GM19467 (cell line): ENCODE results near the gene MDN1.
A peak's percentile ranks its signal among the peaks of the same experiment; 100 is the strongest.
"Not testable (repeated sequence)": the region's sequence is repeated elsewhere in the genome, so short reads cannot be mapped to it uniquely, and the experiment has no call there.

ENCODE experiments used
- ATAC-seq: cut with Tn5 transposase; IDR thresholded peaks from one replicate; pipeline ENCODE4 v1.9.1; 2021; ENCODE audit warnings: mild to moderate bottlenecking, moderate library complexity; ENCODE audit not compliant: unreplicated experiment

The MDN1 gene

GRCh38 chr6:89826029-89826528 lies 6.5 kb upstream of the MDN1 start:
- no peak for ATAC-seq

DNA sequence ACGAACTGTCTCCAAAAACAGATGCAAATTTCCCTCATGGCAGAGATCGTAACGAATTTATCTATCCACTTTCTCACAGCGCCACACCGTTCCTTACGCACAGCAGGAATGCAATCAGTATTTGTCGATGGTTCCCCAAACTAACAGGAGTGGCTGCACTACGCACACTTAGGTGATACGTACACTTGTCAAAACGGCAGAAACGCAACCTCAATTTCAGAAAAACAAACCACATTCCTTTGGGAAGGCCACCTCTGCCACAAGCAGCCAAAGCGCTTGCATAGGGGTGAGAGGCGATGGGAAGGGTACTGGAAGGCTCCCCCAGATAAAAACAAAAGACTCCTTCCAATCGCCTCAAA lies 638 bp downstream of the MDN1 start:
- ATAC-seq, result peak; percentile 21

DNA sequence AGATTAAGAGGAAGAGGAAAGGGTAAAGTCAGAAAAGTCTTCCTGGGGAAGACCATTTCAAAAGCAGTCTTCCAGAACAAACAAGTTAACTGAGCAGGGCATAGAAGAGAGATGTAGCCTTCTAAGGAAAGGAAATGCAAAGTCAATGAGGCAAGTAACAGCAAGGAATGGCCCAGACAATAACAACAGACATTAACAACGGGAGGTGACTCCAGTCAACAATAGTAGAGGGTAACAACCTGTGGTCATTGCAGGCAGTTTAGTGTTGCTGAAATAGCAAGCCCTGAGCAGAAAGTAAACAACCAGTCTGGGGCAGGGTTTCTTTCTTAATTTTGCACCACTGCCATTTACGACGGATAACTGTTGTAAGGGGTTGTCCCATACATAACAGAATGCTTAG lies 2.1 kb downstream of the MDN1 start:
- ATAC-seq, result no peak

GRCh38 chr6:89813422-89813821 lies 6.2 kb downstream of the MDN1 start:
- ATAC-seq, result not testable (repeated sequence)

- no peak for ATAC-seq
These were observed 12.0 kb downstream of the MDN1 start for GRCh38 chr6:89807581-89807980.

DNA sequence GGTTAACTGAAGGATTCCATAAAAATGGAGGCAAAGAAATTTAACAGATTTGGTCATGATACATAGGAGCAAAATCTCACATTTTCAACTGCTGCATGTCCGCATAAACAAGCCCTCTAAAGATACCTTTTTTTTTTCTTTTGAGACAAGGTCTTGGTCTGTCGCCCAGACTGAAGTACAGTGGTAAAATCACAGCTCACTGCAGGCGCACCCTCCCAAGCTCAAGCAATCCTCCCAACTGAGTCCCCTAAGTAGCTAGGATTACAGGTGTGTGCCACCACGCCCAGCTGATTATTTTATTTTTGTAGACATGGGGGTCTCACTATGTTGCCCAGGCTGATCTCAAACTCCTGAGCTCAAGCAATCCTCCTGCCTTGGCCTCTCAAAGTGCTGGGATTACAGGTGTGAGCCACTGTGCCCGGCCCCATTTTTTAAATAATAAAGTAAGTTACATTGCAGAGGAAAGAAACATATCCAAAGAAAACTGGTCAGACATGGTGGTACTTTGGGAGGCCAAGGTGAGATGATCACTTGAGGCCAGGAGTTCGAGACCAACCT lies 13.7 kb downstream of the MDN1 start:
- ATAC-seq, result no peak

- no peak for ATAC-seq
These were observed 16.3 kb downstream of the MDN1 start for GRCh38 chr6:89803271-89803670.

DNA sequence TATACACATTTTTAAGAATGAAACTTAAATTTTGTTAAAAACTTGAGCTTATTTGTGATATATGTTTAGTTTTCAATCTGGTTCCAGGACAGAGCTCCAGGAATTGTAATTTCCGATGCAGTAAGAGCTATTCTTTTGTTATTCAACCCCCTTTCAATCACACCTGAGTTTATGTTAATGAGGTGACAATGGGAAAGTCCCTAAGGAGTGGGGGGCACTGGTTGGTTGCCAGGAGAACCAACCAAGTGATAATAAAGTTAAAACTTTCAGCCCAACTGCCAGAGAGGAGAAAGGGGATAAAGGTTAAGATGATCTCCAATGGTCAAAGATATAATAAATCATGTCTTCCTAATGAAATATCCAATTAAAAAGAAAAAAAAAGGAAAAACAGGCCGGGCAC lies 19.8 kb downstream of the MDN1 start:
- ATAC-seq, result no peak

DNA sequence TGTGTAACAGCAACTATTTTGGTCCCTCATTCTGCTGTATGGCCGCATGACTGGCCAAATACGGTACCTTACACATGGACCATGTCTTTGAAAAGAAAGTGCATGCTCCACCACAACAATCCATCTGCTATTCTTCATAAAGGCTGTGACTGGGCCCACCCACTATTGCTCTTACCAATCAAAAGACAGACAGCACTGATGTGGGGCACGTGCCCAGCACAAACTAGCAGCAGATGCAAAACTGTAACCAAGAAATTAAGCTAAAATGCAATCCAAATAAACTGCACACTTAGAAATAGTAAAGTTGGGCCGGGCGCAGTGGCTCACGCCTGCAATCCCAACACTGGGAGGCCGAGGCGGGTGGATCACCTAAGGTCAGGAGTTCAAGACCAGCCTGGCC lies 20.5 kb downstream of the MDN1 start:
- no peak for ATAC-seq

- no peak for ATAC-seq
These were observed 22.3 kb downstream of the MDN1 start for GRCh38 chr6:89797317-89797716.

DNA sequence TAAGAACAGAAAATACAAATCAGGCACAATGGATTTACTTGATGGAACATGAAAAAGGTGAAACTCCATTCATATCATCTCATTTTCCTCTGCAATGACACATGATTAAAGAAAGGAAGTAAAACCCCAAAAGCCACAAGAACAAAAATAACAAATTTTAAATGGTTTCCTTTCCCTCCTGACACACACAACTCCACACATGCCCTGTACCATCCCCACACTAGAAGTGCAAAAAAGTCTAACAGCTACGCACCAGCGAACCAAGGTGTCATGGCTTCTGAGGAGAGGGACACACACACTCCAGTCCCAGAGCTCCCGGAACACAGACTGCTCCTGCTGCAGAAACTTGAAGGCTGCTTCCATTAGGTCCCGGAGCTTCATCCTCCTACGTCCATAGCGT lies 25.3 kb downstream of the MDN1 start:
- no peak for ATAC-seq

DNA sequence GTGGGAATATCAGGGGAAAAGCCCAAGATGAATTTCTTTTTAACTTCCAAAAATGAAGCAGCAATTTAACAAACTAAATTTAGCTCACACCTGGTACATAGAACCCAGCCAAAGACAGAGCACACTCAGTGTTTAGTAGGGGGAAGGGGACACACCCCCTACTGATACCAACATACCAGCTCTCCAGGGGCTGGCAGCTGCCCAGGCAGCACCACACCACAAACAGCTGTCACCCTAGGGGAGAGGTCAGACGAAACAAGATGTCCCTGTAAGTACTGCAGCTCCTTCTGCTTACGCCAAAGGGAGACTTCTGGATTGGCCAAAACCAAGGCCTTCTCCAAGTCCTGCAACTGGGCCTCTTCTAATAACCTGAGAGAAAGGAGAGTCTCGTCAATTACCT lies 26.0 kb downstream of the MDN1 start:
- ATAC-seq, result no peak

DNA sequence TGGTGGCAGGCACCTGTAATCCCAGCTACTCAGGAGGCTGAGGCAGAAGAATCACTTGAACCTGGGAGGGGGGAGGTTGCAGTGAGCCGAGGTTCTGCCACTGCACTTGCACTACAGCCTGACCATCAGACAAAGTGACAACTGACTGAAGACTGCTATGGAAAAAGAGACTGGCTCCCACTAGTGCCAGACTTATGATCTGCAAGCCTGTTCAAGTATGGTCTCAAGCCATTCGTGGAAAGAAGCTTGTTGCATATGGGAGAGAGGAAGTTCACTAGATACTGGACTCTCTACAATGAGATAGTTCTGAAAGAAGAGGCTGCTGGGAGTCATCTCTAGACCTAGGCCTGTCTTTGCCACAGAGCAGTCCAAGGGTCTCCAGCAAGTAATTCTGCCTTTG lies 26.7 kb downstream of the MDN1 start:
- ATAC-seq, result no peak

GRCh38 chr6:89790403-89790802 lies 29.2 kb downstream of the MDN1 start:
- ATAC-seq, result no peak

GRCh38 chr6:89789980-89790379 lies 29.6 kb downstream of the MDN1 start:
- no peak for ATAC-seq

GRCh38 chr6:89787660-89788328 lies 31.8 kb downstream of the MDN1 start:
- ATAC-seq, result no peak

DNA sequence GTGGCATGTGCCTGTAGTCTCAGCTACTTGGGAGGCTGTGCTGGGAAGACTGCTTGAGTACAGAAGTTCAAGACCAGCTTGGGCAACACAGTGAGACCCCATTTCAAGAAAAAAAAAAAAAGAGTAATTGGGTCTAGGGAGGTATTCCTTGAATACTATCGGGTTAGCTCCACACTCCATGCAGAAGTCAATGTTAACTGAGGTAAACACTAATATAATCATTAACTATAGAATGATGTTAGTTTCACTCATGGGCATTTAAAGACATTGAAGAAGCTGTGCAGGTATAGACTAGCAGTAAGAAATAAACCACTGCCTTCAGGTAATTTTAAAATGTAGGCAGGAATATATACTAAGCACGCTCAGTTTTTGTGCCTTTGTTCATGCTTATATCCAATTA lies 32.6 kb downstream of the MDN1 start:
- no peak for ATAC-seq

DNA sequence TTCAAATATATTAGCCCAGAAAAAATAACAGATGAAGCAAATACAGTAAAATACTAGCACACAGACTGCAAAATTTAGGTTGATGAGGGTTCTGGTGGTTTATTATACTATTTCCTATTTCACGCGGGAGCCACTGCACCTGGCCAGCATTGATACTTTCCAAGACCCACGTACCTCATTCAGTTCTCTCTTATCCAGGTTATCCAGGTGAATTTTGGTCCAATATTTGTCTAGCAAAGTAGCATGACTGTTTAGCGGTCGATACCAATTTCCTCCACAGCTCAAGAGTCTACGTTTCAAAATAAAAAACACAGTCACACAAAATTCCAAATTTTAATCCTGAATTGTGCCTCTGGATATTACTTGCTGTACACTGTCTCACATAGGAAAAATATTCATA lies 34.8 kb downstream of the MDN1 start:
- no peak for ATAC-seq

DNA sequence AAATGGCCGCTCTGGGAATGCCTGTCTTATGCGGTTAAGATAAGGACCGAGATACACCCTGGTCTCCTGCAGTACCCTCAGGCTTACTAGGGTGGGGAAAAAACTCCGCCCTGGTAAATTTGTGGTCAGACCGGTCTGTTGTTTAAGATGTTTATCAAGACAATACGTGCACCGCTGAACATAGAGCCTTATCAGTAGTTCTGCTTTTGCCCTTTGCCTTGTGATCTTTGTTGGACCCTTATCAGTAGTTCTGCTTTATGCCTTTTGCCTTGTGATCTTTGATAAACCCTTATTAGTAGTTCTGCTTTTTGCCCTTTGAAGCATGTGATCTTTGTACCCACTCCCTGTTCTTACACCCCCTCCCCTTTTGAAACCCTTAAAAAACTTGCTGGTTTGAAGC lies 36.3 kb downstream of the MDN1 start:
- ATAC-seq, result not testable (repeated sequence)

DNA sequence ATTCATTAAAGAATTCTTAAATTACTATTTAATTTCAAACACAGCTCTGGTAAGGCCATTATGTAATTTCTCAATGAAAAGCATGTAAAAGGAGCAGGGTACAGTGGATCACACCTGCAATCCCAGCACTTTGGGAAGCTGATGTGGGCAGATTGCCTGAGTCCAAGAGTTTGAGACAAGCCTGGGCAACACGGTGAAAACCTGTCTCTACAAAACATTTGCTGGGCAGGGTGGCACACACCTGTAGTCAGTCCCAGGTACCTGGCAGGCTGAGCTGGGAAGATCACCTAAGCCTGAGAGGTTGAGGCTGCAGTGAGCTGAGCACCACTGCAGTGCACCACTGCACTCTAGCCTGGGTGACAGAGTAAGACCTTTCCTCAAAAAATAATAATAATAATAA lies 37.4 kb downstream of the MDN1 start:
- no peak for ATAC-seq

- no peak for ATAC-seq
These were observed 38.2 kb downstream of the MDN1 start for GRCh38 chr6:89781070-89782034.

DNA sequence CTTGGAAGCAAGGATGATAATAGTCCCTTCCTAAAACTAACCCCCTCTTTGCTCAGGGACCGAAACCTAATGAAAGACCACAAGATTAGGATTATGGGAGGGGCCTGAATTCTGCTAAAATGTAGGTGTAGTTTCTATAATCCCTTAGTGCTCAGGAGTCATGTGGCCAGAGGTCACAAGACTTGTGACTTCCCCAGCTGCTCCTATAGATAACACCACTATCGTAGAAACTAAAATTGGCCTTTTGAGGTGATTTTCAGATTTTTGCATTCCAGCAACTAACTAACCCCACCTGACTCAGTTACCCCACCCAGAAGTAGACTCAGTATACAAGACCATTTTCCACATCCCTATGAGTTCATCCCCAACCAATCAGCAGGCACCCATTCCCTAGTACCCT lies 42.1 kb downstream of the MDN1 start:
- no peak for ATAC-seq
